Transverse colon (tissue), 1 donor: Measurements from ENCODE around the gene CACYBP.

Experiments used
- EP300 ChIP-seq: sonication (generic); formaldehyde crosslinking; IDR thresholded peaks from one replicate; pipeline ENCODE4 v1.6.1; 2017; ENCODE audit warnings: antibody characterized with exemption, low read depth
- POLR2A ChIP-seq: fragments of 450-650 bp; IDR thresholded peaks from one replicate; pipeline ENCODE4 v1.6.1; 2016; ENCODE audit warnings: antibody characterized with exemption, mild to moderate bottlenecking, moderate library complexity

- TF ChIP-seq EP300 (no peak), POLR2A (no peak)
Observed at GRCh38 chr1:174960362-174960761, 39.4 kb upstream of the CACYBP start.
